Omental fat pad (tissue), 4 donors: ENCODE data around the gene C1orf159. TPM values are rescaled to one million over a fixed set of nuclear protein-coding genes. Genes with fewer than 3 reads are reported as not detected.
"Not testable (repeated sequence)": the region's sequence is repeated elsewhere in the genome, so short reads cannot be mapped to it uniquely, and the experiment has no call there.

Experiments used
- ATAC-seq: fragments of 150-250 bp; one replicate; pipeline ENCODE4 v1.9.1; 2016; ENCODE audit warnings: mild to moderate bottlenecking, moderate library complexity; ENCODE audit not compliant: low FRiP score
- DNase-seq: peaks from one replicate; pipeline ENCODE4 v3.0.0-alpha.2; 2019; ENCODE audit warnings: low spot score
- total RNA-seq, 4 donors: library from RNA; depleted of rRNA; stranded (reverse); fragments of >200 nt; gene quantifications; one replicate each; pipeline ENCODE4 v1.1.0, GENCODE V29; 2016
- TF ChIP-seq, protein P1 (sequence below), 3 donors: fragments of 450-650 bp; IDR thresholded peaks; one replicate each; pipeline ENCODE4 v1.5.1; 2016 to 2017; ENCODE audit warnings: antibody characterized with exemption in 3 of 3, mild to moderate bottlenecking in 3 of 3, moderate library complexity in 2 of 3

The C1orf159 gene
- total RNA-seq, 4 donors from 2014 or later, result 5.6 to 12.0 (median 9.5) TPM

DNA sequence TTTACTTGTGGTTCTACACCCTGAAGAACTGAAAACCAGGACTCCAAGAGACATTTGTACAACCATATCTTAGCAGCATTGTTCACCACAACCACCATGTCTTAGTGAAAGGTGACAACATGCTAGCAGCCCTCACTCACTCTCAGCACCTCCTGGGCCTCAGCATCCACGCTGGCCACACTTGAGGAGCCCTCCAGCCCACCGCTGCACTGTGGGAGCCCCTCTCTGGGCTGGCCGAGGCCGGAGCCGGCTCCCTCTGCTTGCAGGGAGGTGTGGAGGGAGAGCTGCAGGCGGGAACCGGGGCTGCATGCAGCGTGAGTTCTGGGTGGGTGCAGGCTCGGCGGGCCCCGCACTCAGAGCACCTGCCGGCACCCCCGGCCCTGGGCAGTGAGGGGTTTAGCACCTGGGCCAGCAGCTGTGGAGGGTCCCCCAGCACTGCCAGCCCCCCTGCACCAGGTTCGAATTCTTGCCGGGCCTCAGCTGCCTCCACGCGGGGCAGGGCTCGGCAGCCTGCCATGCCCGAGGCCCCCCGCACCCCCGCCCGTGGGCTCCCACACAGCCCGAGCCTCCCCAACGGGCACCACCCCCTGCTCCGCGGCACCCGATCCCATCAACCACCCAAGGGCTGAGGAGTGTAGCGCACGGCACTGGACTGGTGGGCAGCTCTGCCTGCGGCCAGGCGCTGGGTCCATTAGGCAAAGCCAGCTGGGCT is 9.2 kb downstream of the C1orf159 start:
- TF ChIP-seq, protein P1, sequence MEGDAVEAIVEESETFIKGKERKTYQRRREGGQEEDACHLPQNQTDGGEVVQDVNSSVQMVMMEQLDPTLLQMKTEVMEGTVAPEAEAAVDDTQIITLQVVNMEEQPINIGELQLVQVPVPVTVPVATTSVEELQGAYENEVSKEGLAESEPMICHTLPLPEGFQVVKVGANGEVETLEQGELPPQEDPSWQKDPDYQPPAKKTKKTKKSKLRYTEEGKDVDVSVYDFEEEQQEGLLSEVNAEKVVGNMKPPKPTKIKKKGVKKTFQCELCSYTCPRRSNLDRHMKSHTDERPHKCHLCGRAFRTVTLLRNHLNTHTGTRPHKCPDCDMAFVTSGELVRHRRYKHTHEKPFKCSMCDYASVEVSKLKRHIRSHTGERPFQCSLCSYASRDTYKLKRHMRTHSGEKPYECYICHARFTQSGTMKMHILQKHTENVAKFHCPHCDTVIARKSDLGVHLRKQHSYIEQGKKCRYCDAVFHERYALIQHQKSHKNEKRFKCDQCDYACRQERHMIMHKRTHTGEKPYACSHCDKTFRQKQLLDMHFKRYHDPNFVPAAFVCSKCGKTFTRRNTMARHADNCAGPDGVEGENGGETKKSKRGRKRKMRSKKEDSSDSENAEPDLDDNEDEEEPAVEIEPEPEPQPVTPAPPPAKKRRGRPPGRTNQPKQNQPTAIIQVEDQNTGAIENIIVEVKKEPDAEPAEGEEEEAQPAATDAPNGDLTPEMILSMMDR (IDR thresholded peaks at IDR 0.05), result no peak
- DNase-seq (no peak), ATAC-seq (no peak)

- not testable (repeated sequence) for ATAC-seq, DNase-seq
These were observed 11.7 kb downstream of the C1orf159 start for GRCh38 chr1:1104152-1104551.

- DNase-seq (no peak), ATAC-seq (no peak)
- TF ChIP-seq, protein P1 (IDR thresholded peaks at IDR 0.05), result no peak
These were observed 14.4 kb downstream of the C1orf159 start for GRCh38 chr1:1101503-1101902.

DNA sequence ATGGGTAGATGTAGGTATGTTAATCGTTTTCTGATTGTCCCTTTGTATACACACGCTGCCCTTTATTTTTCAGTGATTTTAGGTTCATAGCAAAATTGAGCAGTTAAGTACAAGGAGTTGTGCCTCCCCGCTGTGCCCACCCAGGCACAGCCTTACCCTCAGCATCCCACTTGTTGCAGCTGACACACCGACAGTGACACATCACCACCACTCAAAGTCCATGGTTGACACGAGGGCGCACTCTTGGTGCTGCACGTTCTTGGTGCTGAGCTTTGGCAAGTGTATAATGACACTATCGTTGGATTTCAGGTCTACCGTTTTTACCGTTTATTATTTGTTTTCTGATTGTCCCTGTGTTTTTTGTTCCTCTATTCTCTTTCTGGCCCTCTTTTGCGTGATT is 15.6 kb downstream of the C1orf159 start:
- DNase-seq (no peak), ATAC-seq (no peak)
- TF ChIP-seq, protein P1 (IDR thresholded peaks at IDR 0.05), result no peak

DNA sequence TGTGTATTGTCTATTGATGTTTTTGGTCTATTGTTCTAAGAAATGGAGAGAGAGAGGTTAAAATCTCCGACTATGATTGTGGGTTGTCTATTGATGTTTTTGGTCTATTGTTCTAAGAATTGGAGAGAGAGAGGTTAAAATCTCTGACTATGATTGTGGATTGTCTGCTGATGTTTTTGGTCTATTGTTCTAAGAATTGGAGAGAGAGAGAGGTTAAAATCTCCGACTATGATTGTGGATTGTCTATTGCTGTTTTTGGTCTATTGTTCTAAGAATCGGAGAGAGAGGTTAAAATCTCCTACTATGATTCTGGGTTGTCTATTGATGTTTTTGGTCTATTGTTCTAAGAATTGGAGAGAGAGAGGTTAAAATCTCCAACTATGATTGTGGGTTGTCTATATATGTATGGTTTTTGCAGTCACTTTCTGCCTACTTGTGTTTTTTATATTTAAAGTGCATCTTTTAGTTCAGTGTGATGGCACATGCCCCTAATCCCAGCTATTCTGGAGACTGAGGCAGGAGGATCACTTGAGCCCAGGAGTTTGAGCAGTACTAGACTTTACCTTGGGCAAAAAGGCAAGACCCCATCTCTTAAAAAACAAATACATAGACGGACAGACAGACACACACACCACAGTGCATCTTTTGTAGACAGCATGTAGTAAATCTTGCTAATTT is 16.2 kb downstream of the C1orf159 start:
- ATAC-seq (no peak), DNase-seq (no peak)
- TF ChIP-seq, protein P1 (IDR thresholded peaks at IDR 0.05), result no peak

DNA sequence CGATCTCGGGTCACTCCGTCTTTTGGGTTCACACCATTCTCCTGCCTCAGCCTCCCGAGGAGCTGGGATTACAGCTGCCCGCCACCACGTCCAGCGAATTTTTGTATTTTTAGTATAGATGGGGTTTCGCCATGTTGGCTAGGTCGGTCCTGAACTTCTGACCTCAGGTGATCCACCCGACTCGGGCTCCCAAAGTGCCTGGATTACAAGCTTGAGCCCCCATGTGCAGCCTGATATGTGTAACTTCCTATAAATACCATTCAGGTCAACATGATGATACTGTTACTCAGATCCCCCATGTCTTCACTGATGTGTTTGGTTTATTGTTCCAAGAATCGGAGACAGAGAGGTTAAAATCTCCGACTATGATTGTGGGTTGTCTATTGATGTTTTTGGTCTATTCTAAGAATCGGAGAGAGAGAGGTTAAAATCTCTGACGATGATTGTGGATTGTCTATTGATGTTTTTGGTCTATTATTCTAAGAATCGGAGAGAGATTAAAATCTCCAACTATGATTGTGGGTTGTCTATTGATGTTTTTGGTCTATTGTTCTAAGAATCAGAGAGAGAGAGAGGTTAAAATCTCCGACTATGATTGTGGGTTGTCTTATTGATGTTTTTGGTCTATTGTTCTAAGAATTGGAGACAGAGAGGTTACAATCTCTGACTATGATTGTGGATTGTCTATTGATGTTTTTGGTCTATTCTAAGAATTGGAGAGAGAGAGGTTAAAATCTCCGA is 17.0 kb downstream of the C1orf159 start:
- TF ChIP-seq, protein P1 (IDR thresholded peaks at IDR 0.05), result no peak
- ATAC-seq (no peak), DNase-seq (no peak)

- ATAC-seq, DNase-seq: not testable (repeated sequence)
These were observed 19.8 kb downstream of the C1orf159 start for GRCh38 chr1:1096136-1096535.
